OCI-LY7 (cell line): ENCODE data around the gene DNAL4.

Experiments
- CTCF ChIP-seq: fragments of 200-600 bp; sonication (generic); conservative IDR thresholded peaks from 2 replicates; pipeline ENCODE4 v1.5.1; 2014; ENCODE audit warnings: mild to moderate bottlenecking, antibody characterized with exemption, low read length, moderate library complexity, mixed read lengths
- EZH2phosphoT487 ChIP-seq: fragments of 200-600 bp; sonication (generic); IDR thresholded peaks from 2 replicates; pipeline ENCODE4 v1.6.1; 2018; ENCODE audit warnings: low read depth, borderline replicate concordance, mild to moderate bottlenecking, mixed run types, antibody characterized with exemption, low read length, moderate library complexity, mixed read lengths

GRCh38 chr22:38820020-38820419 lies 26.1 kb upstream of the DNAL4 start:
- TF ChIP-seq CTCF: no peak
- TF ChIP-seq EZH2phosphoT487: no peak
